Common myeloid progenitor, CD34-positive (primary cell): ENCODE measurements around the gene QKI.

ENCODE experiments used
- CTCF ChIA-PET: fragments of 350-600 bp; sonication (Branson Sonifier 250); formaldehyde crosslinking; loops from one replicate; lab custom pipeline; 2021; ENCODE audit warnings: antibody characterized with exemption; lab: Charles Lee
- POLR2A ChIA-PET: fragments of 350-600 bp; sonication (Branson Sonifier 250); formaldehyde crosslinking; loops from one replicate; lab custom pipeline; 2021; ENCODE audit warnings: antibody characterized with exemption; lab: Charles Lee
- DNase-seq, 3 donors: peaks; one replicate each; pipeline versions ENCODE4 v3.0.0 to v3.0.0-alpha.2; 2013
- H3K27ac ChIP-seq, 2 experiments: 1 replicate in 1 of 2; 2 replicates in 1 of 2; pipeline ENCODE4 v1.7.0; 2013; ENCODE audit warnings: inconsistent platforms in 2 of 2, low read length in 2 of 2, mild to moderate bottlenecking in 2 of 2, low read depth in 1 of 2, moderate library complexity in 1 of 2; ENCODE audit not compliant: severe bottlenecking in 2 of 2, insufficient read depth in 1 of 2, poor library complexity in 1 of 2
- H3K27me3 ChIP-seq, 5 experiments: replicated peaks in 2 of 5; 1 replicate in 3 of 5; 2 replicates in 2 of 5; pipeline versions ENCODE4 v1.6.1 to v1.7.0; 2013; ENCODE audit warnings: low read length in 4 of 5, mild to moderate bottlenecking in 2 of 5, moderate library complexity in 2 of 5, inconsistent platforms in 1 of 5; ENCODE audit not compliant: insufficient read depth in 5 of 5, control insufficient read depth in 4 of 5
- H3K36me3 ChIP-seq, 4 experiments: 1 replicate in 2 of 4; 2 replicates in 2 of 4; pipeline versions ENCODE4 v1.6.1 to v1.7.0; 2013; ENCODE audit warnings: low read length in 3 of 4, control low read depth in 1 of 4, mild to moderate bottlenecking in 1 of 4; ENCODE audit not compliant: control insufficient read depth in 4 of 4, insufficient read depth in 4 of 4
- H3K4me1 ChIP-seq, 4 experiments: 1 replicate in 3 of 4; 2 replicates in 1 of 4; pipeline versions ENCODE4 v1.6.1 to v1.7.1; 2013; ENCODE audit warnings: low read length in 3 of 4, mild to moderate bottlenecking in 3 of 4, control low read depth in 1 of 4, inconsistent platforms in 1 of 4, moderate library complexity in 1 of 4; ENCODE audit not compliant: control insufficient read depth in 4 of 4, insufficient read depth in 4 of 4; ENCODE audit errors: control extremely low read depth in 1 of 4
- H3K4me3 ChIP-seq, 7 experiments: 1 replicate in 4 of 7; 2 replicates in 3 of 7; pipeline versions ENCODE4 v1.5.1 to v1.7.0; 2013; ENCODE audit warnings: mild to moderate bottlenecking in 7 of 7, low read length in 6 of 7, moderate library complexity in 6 of 7, inconsistent platforms in 2 of 7, low read depth in 2 of 7, control low read depth in 1 of 7; ENCODE audit not compliant: insufficient read depth in 4 of 7, control insufficient read depth in 1 of 7; ENCODE audit errors: extremely low read depth in 1 of 7
- H3K9me3 ChIP-seq, 5 experiments: 1 replicate in 4 of 5; 2 replicates in 1 of 5; pipeline versions ENCODE4 v1.6.1 to v1.7.1; 2013; ENCODE audit warnings: low read length in 4 of 5, mild to moderate bottlenecking in 2 of 5, inconsistent platforms in 1 of 5, low read depth in 1 of 5, moderate library complexity in 1 of 5; ENCODE audit not compliant: control insufficient read depth in 4 of 5, insufficient read depth in 2 of 5; ENCODE audit errors: control extremely low read depth in 1 of 5
- WGBS: methylation state at CpG from one replicate; pipeline ENCODE4 v1.1.5; 2013; ENCODE audit not compliant: insufficient coverage; 5-methylcytosine and 5-hydroxymethylcytosine counted together

QKI gene

DNA sequence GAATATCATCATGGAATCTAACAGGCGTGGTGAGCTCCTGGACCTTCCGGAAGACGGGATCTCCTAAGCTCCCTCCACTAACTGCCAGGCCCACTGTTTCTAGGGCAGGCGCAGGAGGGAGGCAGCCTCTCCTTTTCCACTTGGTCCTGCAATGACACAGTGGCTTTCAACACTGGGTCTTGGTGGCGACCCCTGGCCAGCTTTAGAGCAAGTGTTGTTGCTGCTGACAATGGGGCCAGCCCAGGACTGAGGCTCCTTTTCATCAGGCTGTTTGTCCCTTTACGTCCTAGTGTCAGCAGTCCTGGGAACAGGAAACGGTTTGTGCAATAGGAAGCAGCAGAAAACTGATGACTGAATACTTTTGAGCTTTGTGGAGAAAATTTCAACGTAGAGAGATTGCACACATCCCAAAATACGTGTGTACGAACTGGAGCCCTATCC, 9.7 kb upstream of the QKI start:
- Histone ChIP-seq H3K9me3 (peaks cover 0 to 2% (median 0%) of the 10 kb centered on the region in 5 experiments), H3K4me1 (peaks cover 9 to 31% (median 21%) of the 10 kb centered on the region in 4 experiments), H3K36me3 (no peaks in the 10 kb centered on the region), H3K27ac (no peak overlapping the region), H3K27me3 (no peaks in the 10 kb centered on the region), H3K4me3 (peak overlapping the region in 3 of 7 experiments; percentile 12 to 80 (median 29))
- ChIA-PET CTCF (interaction anchor here (1.1 to 1.3 kb wide), 2 partner anchors 12 to 18 kb away, joined by 3 read pairs; no protein-coding TSS in a partner anchor), POLR2A (interaction anchor here (1.2 kb wide), 1 partner anchor 10 kb away, joined by 4 read pairs; the partner anchor contains the start of gene QKI)
- 82% methylated on average over 7 of the region's 10 CpGs for WGBS
- DNase-seq = peak in 2 of 3 donors; percentile 38 to 44

DNA sequence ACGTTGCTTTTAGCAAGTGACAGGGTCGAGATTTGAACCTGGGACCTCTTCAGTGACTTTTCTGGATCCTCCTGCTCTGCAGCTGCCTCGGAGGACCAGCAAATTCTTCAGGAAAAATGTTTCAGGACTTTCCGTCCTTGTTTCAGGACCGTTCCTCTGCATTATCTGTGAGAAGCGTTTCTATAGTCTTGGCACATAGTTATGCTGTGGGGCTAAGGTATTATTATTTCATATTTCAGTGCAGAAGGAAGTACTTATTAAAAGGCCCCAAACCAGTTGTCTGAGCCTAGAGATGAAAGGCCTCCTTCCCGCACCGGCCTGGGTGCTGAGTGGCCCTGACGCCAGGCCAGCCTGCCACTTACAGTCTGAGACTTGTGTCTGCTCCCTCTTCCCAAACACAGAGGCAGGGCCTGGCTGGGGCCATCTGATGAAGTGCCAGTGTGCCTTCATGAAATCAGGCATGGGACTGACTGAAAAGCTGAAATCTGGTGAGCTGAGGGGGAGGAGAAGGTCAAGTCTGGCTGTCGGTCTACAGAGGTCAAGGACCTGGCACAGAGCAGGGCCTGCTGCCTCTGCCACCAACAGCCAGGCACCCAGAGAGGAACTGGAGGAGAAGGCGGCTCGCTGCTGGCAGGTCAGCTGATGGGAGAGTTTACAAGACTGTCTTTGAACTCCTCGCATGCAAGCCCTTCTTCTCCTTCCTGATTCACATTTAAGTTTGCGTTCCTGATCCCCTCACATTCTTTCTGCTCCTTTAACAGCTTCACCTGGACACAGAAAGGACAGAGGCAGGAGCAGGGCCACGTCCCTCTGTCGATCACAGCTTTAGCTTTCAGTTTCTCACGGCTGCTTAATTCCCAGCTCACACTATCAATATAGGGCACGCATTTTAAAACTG, 8.9 kb upstream of the QKI start:
- H3K4me3 ChIP-seq = peak overlapping the region in 6 of 7 experiments; percentile 42 to 80 (median 65)
- H3K27ac ChIP-seq = peak overlapping the region; percentile 55 to 77
- POLR2A ChIA-PET = no interaction called here
- H3K27me3 ChIP-seq = no peaks in the 10 kb centered on the region
- H3K36me3 ChIP-seq = no peaks in the 10 kb centered on the region
- peaks cover 9 to 31% (median 21%) of the 10 kb centered on the region in 4 experiments for H3K4me1 ChIP-seq
- CTCF ChIA-PET = interaction anchor here (0.7 to 1.3 kb wide), 4 partner anchors 10 to 74 kb away, joined by 3 read pairs; no protein-coding TSS in a partner anchor
- peaks cover 0 to 2% (median 0%) of the 10 kb centered on the region in 5 experiments for H3K9me3 ChIP-seq
- peak in 2 of 3 donors; percentile 45 to 56 for DNase-seq
- 44% methylated on average over 15 of the region's 18 CpGs for WGBS

DNA sequence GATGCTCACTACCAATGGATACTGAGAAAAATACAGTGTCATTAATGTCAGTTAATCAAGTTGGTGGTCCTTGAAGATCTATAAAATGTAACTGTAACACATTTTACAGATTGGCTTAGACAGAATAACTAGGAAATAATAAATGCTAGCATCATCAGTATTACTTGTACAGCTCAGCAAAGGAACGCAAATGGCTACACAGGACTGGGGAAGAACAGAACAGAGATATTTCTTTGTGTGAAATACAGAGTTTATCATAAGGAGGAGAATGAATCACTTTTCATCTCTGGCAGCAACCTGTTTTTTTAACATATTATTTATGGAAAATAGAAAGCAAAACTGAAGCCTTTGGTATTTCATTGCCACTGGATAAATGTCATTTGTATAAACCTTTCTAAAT, 8.2 kb upstream of the QKI start:
- ChIA-PET CTCF (interaction anchor here (0.7 to 1.3 kb wide), 3 partner anchors 10 to 74 kb away, joined by 3 read pairs; no protein-coding TSS in a partner anchor), POLR2A (no interaction called here)
- Histone ChIP-seq H3K4me1 (peaks cover 9 to 31% (median 21%) of the 10 kb centered on the region in 4 experiments), H3K9me3 (peaks cover 0 to 2% (median 0%) of the 10 kb centered on the region in 5 experiments), H3K4me3 (peak overlapping the region in 5 of 7 experiments; percentile 42 to 80 (median 64)), H3K27ac (peak overlapping the region; percentile 55 to 77), H3K36me3 (no peaks in the 10 kb centered on the region), H3K27me3 (no peaks in the 10 kb centered on the region)
- peak in 1 of 3 donors; percentile 19 for DNase-seq
- WGBS = no CpG with 5 or more reads among the region's 1 CpG

DNA sequence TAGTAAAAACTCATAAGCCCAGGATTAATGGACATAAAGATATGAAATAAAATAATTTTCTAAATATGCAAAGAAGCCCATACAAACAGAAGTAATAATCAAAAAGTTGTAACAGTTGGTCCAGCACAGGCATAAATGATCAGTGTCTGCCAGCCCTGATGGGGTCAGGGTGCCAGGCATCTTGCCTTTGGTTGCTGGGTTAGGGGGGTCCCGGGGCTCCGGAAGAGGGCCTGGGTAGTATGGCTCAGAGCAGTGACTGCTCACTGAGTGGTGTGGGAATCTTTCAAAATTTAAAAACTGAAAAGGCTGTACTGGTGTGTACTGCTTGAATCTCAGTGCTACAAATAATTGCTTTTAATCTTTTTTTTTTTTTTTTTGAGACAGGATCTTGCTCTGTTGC, 7.7 kb upstream of the QKI start:
- POLR2A ChIA-PET = no interaction called here
- no peaks in the 10 kb centered on the region for H3K36me3 ChIP-seq
- no peaks in the 10 kb centered on the region for H3K27me3 ChIP-seq
- CTCF ChIA-PET = no interaction called here
- H3K27ac ChIP-seq = no peak overlapping the region
- peaks cover 0 to 2% (median 0%) of the 10 kb centered on the region in 5 experiments for H3K9me3 ChIP-seq
- H3K4me1 ChIP-seq = peaks cover 9 to 31% (median 22%) of the 10 kb centered on the region in 4 experiments
- WGBS = 100% methylated on average over 2 of the region's 2 CpGs
- H3K4me3 ChIP-seq = peak overlapping the region in 1 of 7 experiments; percentile 80
- no peak for DNase-seq

DNA sequence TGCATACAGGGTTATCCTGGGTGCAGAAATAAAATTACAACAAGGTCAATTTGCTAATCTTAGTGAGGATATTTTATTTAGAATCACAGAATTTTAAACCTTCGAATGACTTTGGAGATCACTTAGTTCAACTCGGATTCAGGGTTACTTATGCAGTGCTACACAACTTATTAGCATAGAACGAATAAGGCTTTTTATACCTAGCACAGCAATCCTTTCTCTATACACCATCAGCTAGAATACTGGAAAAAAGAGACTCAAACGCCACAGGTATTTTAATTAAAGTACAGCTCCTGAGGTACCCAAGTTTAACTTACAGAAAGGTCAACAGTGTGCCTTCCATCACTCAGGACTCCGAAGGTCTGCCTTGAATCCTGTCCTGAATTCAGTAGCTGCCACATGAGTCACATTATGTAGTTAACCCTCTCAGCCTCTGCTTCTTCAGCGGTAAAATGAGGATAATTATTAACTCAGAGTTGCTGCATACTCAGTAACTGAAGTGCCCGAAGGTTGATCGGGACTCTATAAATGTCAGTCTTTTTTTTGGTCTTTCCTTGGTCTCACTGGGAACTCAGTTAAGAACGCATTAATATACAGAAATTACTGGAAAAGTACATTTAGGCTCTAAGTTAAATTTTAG, 6.0 kb upstream of the QKI start:
- no peaks in the 10 kb centered on the region for H3K36me3 ChIP-seq
- 93% methylated on average over 6 of the region's 9 CpGs for WGBS
- H3K4me1 ChIP-seq = peaks cover 13 to 40% (median 36%) of the 10 kb centered on the region in 4 experiments
- no peak for DNase-seq
- POLR2A ChIA-PET = no interaction called here
- peaks cover 0 to 2% (median 0%) of the 10 kb centered on the region in 5 experiments for H3K9me3 ChIP-seq
- H3K27me3 ChIP-seq = no peaks in the 10 kb centered on the region
- H3K4me3 ChIP-seq = no peak overlapping the region
- H3K27ac ChIP-seq = no peak overlapping the region
- CTCF ChIA-PET = no interaction called here

DNA sequence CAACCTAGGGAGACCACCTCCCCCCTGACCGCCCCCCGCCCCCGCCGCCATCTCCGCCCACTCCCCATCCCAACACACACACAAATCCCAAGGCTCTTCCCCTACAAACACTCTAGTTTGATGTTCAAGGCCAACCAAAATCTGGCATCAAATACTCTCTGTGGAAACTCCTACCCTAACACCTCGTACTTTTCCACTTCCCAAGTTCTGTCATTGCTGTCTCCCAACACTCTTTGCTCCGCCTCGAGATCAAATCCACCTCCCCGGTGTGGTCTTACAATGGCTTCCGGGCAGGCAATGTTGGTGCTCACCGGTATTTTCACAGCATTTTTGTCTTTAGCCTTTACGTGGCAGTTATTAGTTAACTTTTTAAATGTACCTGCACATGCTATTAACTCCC, 4.8 kb upstream of the QKI start:
- ChIA-PET POLR2A (no interaction called here), CTCF (no interaction called here)
- WGBS = 98% methylated on average over 6 of the region's 12 CpGs
- no peak for DNase-seq
- Histone ChIP-seq H3K27ac (no peak overlapping the region), H3K4me1 (peaks cover 13 to 34% (median 32%) of the 10 kb centered on the region in 4 experiments), H3K9me3 (peaks cover 0 to 2% (median 0%) of the 10 kb centered on the region in 5 experiments), H3K4me3 (no peak overlapping the region), H3K36me3 (no peaks in the 10 kb centered on the region), H3K27me3 (no peaks in the 10 kb centered on the region)
